Activated B cell treated with CpG ODN at 0.5 μM for 24 hours (primary cell): ENCODE results near the gene PTPN14. TPM values are rescaled to one million over a fixed set of nuclear protein-coding genes. Genes with fewer than 3 reads are reported as not detected.

ENCODE experiments used
- ATAC-seq: fragments of 200-7000 bp; cut with Tn5 transposase; one replicate; pipeline ENCODE4 v1.10.0; 2021; ENCODE audit warnings: low read depth, mild to moderate bottlenecking, moderate library complexity
- CTCF ChIA-PET: fragments of 350-600 bp; sonication (Branson Sonifier 250); formaldehyde crosslinking; loops from one replicate; lab custom pipeline; 2021; ENCODE audit warnings: antibody characterized with exemption; lab: Charles Lee
- POLR2A ChIA-PET: fragments of 350-600 bp; sonication (Branson Sonifier 250); formaldehyde crosslinking; loops from one replicate; lab custom pipeline; 2021; ENCODE audit warnings: antibody characterized with exemption; lab: Charles Lee
- DNase-seq: peaks from one replicate; pipeline ENCODE4 v3.0.0; 2022
- H3K27ac Mint-ChIP-seq: one replicate; pipeline ENCODE4 v1.8.0; 2020; ENCODE audit warnings: mixed read lengths
- H3K27me3 Mint-ChIP-seq: one replicate; pipeline ENCODE4 v1.8.0; 2021; ENCODE audit warnings: mixed read lengths
- H3K36me3 Mint-ChIP-seq: one replicate; pipeline ENCODE4 v1.8.0; 2021; ENCODE audit warnings: low read depth, mixed read lengths
- H3K4me1 Mint-ChIP-seq: one replicate; pipeline ENCODE4 v1.8.0; 2021; ENCODE audit warnings: mixed read lengths
- H3K4me3 Mint-ChIP-seq: one replicate; pipeline ENCODE4 v1.8.0; 2020; ENCODE audit warnings: mild to moderate bottlenecking, mixed read lengths
- H3K9me3 Mint-ChIP-seq: one replicate; pipeline ENCODE4 v1.8.0; 2020; ENCODE audit warnings: mixed read lengths
- intact Hi-C: fragments of 100-400 bp; cut with micrococcal nuclease; formaldehyde crosslinking; loops from one replicate; pipeline ENCODE4 v1.15.1; 2024
- total RNA-seq: library from RNA; stranded (reverse); gene quantifications from 2 replicates; pipeline ENCODE4 v1.2.3, GENCODE V29; 2022
- TF ChIP-seq, protein P1 (sequence below): fragments of 200-600 bp; IDR thresholded peaks from one replicate; pipeline ENCODE4 v1.8.0; 2022; ENCODE audit warnings: antibody characterized with exemption, mild to moderate bottlenecking

The PTPN14 gene
- total RNA-seq, 1 donor from 2014 or later = not detected

DNA sequence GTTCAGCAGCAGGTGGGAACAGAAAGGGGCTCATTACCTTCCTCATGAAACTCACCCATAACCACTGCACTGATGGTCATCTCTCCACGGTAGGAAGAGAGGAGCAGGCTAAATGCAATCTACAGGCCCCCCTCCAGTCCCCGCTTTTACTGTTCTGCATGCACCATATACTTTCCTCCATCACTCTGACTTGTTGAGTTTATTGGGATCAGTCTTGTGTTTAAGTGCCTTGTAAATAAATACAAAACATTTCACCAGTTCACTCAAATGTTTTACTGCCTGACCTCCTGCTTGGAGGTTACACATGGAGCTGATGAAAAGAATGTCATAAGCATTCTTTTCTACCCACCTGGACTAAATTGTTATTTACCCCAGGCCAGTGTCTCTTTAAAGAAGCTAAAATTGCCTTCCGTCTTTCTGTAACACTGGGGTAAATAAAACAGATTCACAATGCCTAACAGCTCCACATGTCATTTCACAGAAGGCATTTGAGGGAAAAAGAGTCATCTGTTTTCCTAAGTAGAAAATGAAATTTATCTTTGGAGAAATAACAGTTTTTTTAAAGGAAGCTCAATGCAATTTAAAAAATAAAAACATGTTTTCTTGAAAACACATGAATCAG lies 30.7 kb downstream of the PTPN14 start:
- no peaks in the 10 kb centered on the region for H3K9me3 Mint-ChIP-seq
- no peak for DNase-seq
- no peak overlapping the region for H3K27ac Mint-ChIP-seq
- TF ChIP-seq, protein P1, sequence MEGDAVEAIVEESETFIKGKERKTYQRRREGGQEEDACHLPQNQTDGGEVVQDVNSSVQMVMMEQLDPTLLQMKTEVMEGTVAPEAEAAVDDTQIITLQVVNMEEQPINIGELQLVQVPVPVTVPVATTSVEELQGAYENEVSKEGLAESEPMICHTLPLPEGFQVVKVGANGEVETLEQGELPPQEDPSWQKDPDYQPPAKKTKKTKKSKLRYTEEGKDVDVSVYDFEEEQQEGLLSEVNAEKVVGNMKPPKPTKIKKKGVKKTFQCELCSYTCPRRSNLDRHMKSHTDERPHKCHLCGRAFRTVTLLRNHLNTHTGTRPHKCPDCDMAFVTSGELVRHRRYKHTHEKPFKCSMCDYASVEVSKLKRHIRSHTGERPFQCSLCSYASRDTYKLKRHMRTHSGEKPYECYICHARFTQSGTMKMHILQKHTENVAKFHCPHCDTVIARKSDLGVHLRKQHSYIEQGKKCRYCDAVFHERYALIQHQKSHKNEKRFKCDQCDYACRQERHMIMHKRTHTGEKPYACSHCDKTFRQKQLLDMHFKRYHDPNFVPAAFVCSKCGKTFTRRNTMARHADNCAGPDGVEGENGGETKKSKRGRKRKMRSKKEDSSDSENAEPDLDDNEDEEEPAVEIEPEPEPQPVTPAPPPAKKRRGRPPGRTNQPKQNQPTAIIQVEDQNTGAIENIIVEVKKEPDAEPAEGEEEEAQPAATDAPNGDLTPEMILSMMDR = no peak
- CTCF ChIA-PET = no interaction called here
- POLR2A ChIA-PET = no interaction called here
- H3K4me3 Mint-ChIP-seq = no peak overlapping the region
- H3K27me3 Mint-ChIP-seq = peaks cover 12% of the 10 kb centered on the region
- intact Hi-C loops = no loop called here
- ATAC-seq = no peak
- H3K4me1 Mint-ChIP-seq = peaks cover 11% of the 10 kb centered on the region
- H3K36me3 Mint-ChIP-seq = no peaks in the 10 kb centered on the region

DNA sequence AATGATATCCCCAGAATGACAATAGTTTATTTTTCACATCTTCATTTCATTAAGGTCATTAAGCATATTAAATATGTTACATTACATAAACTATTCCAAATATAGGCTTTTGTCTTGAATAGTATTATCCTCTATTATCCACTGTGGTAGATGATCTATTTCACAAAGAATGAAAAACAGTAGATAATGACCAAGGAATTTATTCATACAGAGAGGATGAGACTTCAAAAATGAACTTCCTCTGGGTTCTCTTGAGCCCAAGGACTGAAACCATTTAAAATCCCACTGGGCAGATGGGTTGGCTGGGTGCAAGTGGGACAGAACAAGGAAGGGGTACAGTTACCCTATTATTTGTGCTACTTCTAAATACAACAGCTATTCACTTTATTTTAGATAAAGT lies 33.0 kb downstream of the PTPN14 start:
- Mint-ChIP-seq H3K4me3 (no peak overlapping the region), H3K36me3 (no peaks in the 10 kb centered on the region), H3K4me1 (no peaks in the 10 kb centered on the region), H3K27ac (no peak overlapping the region), H3K9me3 (no peaks in the 10 kb centered on the region), H3K27me3 (peaks cover 11% of the 10 kb centered on the region)
- ATAC-seq (no peak), DNase-seq (no peak)
- ChIA-PET CTCF (no interaction called here), POLR2A (no interaction called here)
- intact Hi-C loops = no loop called here
- TF ChIP-seq, protein P1 = no peak

GRCh38 chr1:214516434-214517326 lies 34.7 kb downstream of the PTPN14 start:
- Mint-ChIP-seq H3K9me3 (no peaks in the 10 kb centered on the region), H3K4me1 (no peaks in the 10 kb centered on the region), H3K4me3 (no peak overlapping the region), H3K36me3 (no peaks in the 10 kb centered on the region), H3K27ac (no peak overlapping the region), H3K27me3 (peaks cover 11% of the 10 kb centered on the region)
- ATAC-seq = no peak
- intact Hi-C loops = no loop called here
- no peak for DNase-seq
- ChIA-PET CTCF (no interaction called here), POLR2A (no interaction called here)
- TF ChIP-seq, protein P1 = no peak

GRCh38 chr1:214515544-214516433 lies 35.6 kb downstream of the PTPN14 start:
- no peaks in the 10 kb centered on the region for H3K4me1 Mint-ChIP-seq
- CTCF ChIA-PET = no interaction called here
- no peak for ATAC-seq
- no peaks in the 10 kb centered on the region for H3K36me3 Mint-ChIP-seq
- intact Hi-C loops = no loop called here
- H3K27me3 Mint-ChIP-seq = peaks cover 11% of the 10 kb centered on the region
- H3K9me3 Mint-ChIP-seq = no peaks in the 10 kb centered on the region
- H3K27ac Mint-ChIP-seq = no peak overlapping the region
- no peak overlapping the region for H3K4me3 Mint-ChIP-seq
- TF ChIP-seq, protein P1 = no peak
- no peak for DNase-seq
- POLR2A ChIA-PET = no interaction called here
